Effector memory CD4-positive, alpha-beta T cell (primary cell): Measurements from ENCODE around the gene SALL4.
"Not testable (repeated sequence)": the region's sequence is repeated elsewhere in the genome, so short reads cannot be mapped to it uniquely, and the experiment has no call there.

Experiments used
- DNase-seq, 3 donors: peaks; one replicate each; pipeline ENCODE4 v3.0.0-alpha.2; 2020
- H3K27ac ChIP-seq: 2 replicates; pipeline ENCODE4 v1.7.0; 2013; ENCODE audit warnings: mild to moderate bottlenecking, low read length, moderate library complexity; ENCODE audit not compliant: insufficient read depth, poor library complexity, severe bottlenecking
- H3K27me3 ChIP-seq: replicated peaks from 2 replicates; pipeline ENCODE4 v1.7.0; 2013; ENCODE audit warnings: mild to moderate bottlenecking, low read length; ENCODE audit not compliant: insufficient read depth, control insufficient read depth, poor library complexity, severe bottlenecking
- H3K36me3 ChIP-seq: 2 replicates; pipeline ENCODE4 v1.7.0; 2013; ENCODE audit warnings: mild to moderate bottlenecking, low read length, moderate library complexity; ENCODE audit not compliant: control insufficient read depth, insufficient read depth
- H3K4me1 ChIP-seq: 2 replicates; pipeline ENCODE4 v1.7.0; 2013; ENCODE audit warnings: low read length, mild to moderate bottlenecking; ENCODE audit not compliant: control insufficient read depth, insufficient read depth, poor library complexity, severe bottlenecking
- H3K4me3 ChIP-seq: 2 replicates; pipeline ENCODE4 v1.7.0; 2013; ENCODE audit warnings: low read length, low read depth, mild to moderate bottlenecking; ENCODE audit not compliant: insufficient read depth, poor library complexity, severe bottlenecking
- H3K9me3 ChIP-seq: 2 replicates; pipeline ENCODE4 v1.7.0; 2013; ENCODE audit warnings: mild to moderate bottlenecking, low read length, moderate library complexity; ENCODE audit not compliant: control insufficient read depth

The SALL4 gene

DNA sequence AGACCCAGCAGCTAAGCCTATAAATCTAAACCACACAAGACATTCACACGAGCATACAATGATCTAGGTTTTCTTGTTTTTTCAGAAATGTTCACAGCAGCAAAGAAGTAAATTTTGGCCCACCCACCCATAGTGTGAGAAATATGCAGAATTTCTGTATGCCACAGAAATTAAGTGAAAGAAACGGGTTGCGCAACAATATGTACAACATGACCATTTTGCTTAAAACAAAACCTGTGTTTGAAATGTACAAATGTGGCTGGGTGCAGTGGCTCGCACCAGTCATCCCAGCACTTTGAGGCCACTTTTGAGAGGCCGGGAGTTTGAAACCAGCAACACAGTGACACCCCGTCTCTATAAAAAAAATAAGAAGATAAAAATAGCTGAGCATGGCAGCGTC lies 9.4 kb downstream of the SALL4 start:
- Histone ChIP-seq H3K27me3 (no peaks in the 10 kb centered on the region), H3K4me3 (no peak overlapping the region), H3K9me3 (no peaks in the 10 kb centered on the region), H3K36me3 (no peaks in the 10 kb centered on the region), H3K27ac (no peak overlapping the region), H3K4me1 (no peaks in the 10 kb centered on the region)
- no peak for DNase-seq

DNA sequence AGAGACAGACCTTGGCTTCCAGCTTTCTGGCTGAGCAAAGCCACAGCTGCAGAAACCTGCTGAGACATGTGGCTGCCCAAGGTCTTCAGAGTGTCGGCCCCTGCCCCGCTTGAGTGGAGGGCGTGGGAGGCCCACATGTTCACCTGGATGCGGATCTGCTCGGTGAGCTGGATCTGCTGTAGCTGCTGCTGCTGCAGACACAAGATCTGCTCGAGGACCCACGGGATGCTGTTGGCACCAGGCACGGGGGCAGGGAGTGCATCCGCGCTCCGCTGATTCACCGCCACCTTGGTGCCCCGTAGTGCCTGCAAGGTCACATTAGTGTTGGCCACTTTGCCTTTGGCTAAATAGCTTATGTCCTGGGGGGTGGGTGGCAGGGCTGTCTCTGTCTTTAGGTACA lies 10.7 kb downstream of the SALL4 start:
- Histone ChIP-seq H3K4me3 (no peak overlapping the region), H3K36me3 (no peaks in the 10 kb centered on the region), H3K27ac (no peak overlapping the region), H3K4me1 (no peaks in the 10 kb centered on the region), H3K9me3 (no peaks in the 10 kb centered on the region), H3K27me3 (no peaks in the 10 kb centered on the region)
- no peak for DNase-seq

DNA sequence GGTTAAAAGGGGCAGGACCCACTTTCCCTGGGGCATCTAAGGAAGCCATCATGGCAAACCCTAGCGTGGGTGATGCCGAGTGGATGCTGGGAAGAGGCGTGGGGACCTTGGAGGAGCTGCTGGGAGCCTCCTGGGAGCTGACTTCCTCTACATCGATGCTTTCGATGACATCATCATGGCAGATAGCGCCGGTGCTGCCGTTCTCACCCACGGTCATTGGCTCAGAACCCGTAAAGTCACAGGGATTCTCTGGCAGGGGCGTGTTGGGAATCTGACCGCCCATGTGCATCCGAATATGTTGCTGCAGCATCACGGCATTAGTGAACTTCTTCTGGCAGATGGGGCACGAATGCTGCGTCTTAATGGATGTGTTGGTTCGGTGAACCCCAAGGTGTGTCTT lies 12.1 kb downstream of the SALL4 start:
- H3K36me3 ChIP-seq, result no peaks in the 10 kb centered on the region
- no peak for DNase-seq
- no peaks in the 10 kb centered on the region for H3K27me3 ChIP-seq
- no peaks in the 10 kb centered on the region for H3K9me3 ChIP-seq
- no peaks in the 10 kb centered on the region for H3K4me1 ChIP-seq
- H3K4me3 ChIP-seq, result no peak overlapping the region
- H3K27ac ChIP-seq, result no peak overlapping the region

DNA sequence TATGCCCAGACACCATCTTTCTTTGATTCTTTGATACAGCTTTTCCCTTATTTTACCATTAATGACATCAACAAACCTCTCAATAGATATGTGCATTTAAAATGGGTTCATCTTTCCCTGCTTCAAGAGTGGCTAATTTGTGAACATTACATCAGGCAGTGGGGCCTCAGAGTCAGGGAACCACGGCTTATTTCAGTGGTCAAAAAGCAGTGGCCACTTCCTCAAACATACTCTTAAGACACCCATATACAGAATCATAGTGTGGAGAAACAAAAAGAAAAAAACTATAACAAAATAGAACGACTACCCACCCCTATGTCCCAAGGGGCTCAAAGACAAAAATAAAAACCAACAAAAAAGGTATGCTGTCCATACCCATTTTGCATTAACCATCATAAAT lies 12.9 kb downstream of the SALL4 start:
- no peak overlapping the region for H3K4me3 ChIP-seq
- no peaks in the 10 kb centered on the region for H3K27me3 ChIP-seq
- H3K36me3 ChIP-seq, result no peaks in the 10 kb centered on the region
- no peak overlapping the region for H3K27ac ChIP-seq
- no peak for DNase-seq
- H3K4me1 ChIP-seq, result no peaks in the 10 kb centered on the region
- no peaks in the 10 kb centered on the region for H3K9me3 ChIP-seq

DNA sequence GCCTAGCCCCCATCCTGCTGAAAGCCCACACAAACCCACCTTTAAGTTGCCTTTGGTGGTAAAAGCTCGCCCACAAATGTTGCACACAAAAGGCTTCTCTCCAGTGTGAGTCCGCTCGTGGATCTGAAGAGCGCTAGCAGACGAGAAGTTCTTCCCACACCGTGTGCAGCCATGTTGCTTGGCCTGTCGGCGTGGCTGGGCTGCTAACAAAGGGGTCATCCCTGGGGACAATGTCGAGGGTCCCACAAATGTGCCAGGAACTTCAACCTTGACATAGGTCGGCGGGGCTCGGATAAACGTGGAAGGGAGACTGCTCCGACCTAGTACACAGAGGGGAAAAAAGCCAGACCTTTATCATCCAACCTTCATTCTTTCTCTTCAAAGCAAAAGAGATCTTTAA lies 13.5 kb downstream of the SALL4 start:
- Histone ChIP-seq H3K9me3 (no peaks in the 10 kb centered on the region), H3K36me3 (no peaks in the 10 kb centered on the region), H3K27me3 (no peaks in the 10 kb centered on the region), H3K4me1 (no peaks in the 10 kb centered on the region), H3K4me3 (no peak overlapping the region), H3K27ac (no peak overlapping the region)
- no peak for DNase-seq

DNA sequence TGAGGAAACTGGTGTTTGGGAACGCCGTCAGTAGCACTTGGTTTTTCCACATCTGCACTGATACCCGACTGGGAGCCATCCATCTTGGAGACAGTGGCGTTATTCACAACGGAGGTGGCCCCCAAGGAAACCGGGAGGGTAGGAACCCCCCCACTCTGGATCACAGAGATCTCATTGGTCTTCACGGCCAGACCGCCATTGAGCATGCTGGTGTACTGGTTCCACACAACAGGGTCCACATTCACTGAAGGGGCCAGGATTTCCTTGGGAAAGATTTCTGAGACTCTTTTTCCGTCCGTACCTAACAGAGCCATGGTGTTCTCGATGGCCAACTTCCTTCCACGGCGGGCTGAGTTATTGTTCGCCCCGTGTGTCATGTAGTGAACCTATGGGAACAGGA lies 18.0 kb downstream of the SALL4 start:
- DNase-seq, result no peak
- Histone ChIP-seq H3K27ac (no peak overlapping the region), H3K27me3 (no peaks in the 10 kb centered on the region), H3K4me1 (no peaks in the 10 kb centered on the region), H3K36me3 (no peaks in the 10 kb centered on the region), H3K4me3 (no peak overlapping the region), H3K9me3 (no peaks in the 10 kb centered on the region)

DNA sequence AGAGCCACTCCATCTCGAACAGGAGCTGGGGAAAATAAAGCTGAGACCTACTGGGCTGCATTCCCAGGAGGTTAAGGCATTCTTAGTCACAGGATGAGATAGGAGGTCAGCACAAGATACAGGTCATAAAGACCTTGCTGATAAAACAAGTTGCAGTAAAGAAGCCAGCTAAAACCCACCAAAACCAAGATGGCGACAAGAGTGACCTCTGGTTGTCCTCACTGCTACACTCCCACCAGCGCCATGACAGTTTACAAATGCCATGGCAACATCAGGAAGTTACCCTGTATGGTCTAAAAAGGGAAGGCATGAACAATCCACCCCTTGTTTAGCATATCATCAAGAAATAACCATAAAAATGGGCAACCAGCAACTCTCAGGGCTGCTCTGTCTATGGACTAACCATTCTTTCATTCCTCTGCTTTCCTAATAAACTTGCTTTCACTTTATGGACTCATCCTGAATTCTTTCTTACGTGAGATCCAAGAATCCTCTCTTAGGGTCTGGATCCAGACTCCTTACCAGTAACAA lies 24.0 kb downstream of the SALL4 start:
- not testable (repeated sequence) for H3K9me3 ChIP-seq, H3K36me3 ChIP-seq, DNase-seq, H3K4me3 ChIP-seq, H3K4me1 ChIP-seq, H3K27ac ChIP-seq, H3K27me3 ChIP-seq

DNA sequence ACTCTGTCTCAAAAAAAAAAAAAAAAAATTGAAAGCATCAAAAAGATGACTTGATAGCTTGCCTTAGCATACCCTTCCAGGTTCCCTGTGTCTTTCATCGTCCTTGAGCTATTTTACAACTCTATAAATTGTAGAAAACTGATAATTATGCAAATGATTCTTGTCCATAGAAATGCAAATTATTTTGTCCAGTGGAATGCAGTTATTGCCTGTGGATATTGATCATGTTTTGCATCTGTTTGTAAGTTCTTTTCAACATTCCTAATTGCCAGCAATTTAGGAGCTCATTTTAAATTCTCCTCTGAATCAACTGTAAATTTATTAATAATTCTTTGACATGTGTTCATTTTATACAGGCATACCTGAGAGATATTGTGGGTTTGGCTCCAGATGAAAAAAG lies 27.1 kb downstream of the SALL4 start:
- no peaks in the 10 kb centered on the region for H3K9me3 ChIP-seq
- H3K36me3 ChIP-seq, result no peaks in the 10 kb centered on the region
- no peak overlapping the region for H3K27ac ChIP-seq
- no peak for DNase-seq
- no peak overlapping the region for H3K4me3 ChIP-seq
- no peaks in the 10 kb centered on the region for H3K4me1 ChIP-seq
- H3K27me3 ChIP-seq, result no peaks in the 10 kb centered on the region

DNA sequence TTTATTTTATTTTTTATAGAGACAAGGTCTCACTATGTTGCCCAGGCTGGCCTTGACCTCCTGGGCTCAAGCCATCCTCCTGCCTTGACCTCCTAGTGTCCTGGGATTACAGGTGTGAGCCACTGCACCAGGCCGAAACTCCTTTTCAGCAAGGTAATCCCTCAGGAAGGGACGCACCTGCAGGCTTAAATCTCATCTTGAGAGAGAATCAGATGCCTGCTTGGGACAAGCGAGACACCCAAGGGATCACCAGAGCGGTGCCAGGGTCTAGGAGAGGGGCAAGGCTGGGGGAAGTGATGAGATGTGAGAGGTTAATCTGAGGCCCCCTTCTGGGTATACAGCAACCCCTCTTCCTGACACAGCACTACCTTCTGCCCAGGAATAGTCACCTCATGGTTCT lies 30.1 kb downstream of the SALL4 start:
- Histone ChIP-seq H3K27me3 (peaks cover 4% of the 10 kb centered on the region), H3K36me3 (no peaks in the 10 kb centered on the region), H3K4me3 (no peak overlapping the region), H3K27ac (no peak overlapping the region), H3K4me1 (peaks cover 4% of the 10 kb centered on the region), H3K9me3 (no peaks in the 10 kb centered on the region)
- DNase-seq, result no peak

DNA sequence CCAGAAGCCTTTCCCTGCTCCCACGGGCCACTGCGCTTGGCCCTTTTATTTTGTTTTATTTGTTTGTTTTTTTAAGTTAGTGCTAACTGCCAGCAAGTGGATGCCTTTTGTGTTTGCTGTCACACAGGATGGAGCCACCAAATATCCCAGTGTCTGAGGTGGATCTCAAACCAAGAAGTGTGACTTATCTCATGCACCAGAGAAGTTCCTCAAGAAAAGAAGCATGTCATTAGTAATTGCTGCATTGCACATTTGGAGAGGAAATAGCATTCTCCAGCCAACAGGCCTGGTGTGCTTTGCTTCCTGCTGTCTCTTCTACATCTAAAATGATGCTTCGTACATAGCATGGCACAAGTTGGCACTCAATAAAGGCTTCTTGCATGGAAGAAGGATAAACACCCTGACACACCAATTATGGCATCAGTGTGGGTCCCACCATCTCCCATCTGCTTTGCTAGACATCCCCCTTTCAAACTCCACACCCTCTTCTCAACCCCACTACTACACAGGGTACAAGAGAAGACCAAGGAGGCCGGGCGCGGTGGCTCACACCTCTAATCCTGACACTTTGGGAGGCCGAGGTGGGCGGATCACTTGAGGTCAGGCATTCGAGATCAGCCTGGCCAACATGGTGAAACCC lies 32.2 kb downstream of the SALL4 start:
- Histone ChIP-seq H3K27me3 (peaks cover 4% of the 10 kb centered on the region), H3K27ac (no peak overlapping the region), H3K9me3 (no peaks in the 10 kb centered on the region), H3K4me1 (peaks cover 4% of the 10 kb centered on the region), H3K4me3 (no peak overlapping the region), H3K36me3 (no peaks in the 10 kb centered on the region)
- no peak for DNase-seq
